K562 (cell line): ENCODE measurements around the gene MED29. TPM values are rescaled to one million over a fixed set of nuclear protein-coding genes. Genes with fewer than 3 reads are reported as not detected.
A peak's percentile ranks its signal among the peaks of the same experiment; 100 is the strongest.

Experiments used
- ATF4 ChIP-seq: fragments of 450-650 bp; formaldehyde crosslinking; IDR thresholded peaks from 2 replicates; pipeline ENCODE4 v1.4.0; 2022; ENCODE audit warnings: mild to moderate bottlenecking, moderate library complexity
- DPF2 ChIP-seq: fragments of 450-650 bp; IDR thresholded peaks from 2 replicates; pipeline ENCODE4 v1.6.1; 2016
- EP300 ChIP-seq: IDR thresholded peaks from 2 replicates; pipeline ENCODE4 v1.6.1; 2012; ENCODE audit warnings: low read length, improper control_type of control experiment
- FOXA3 ChIP-seq, 2 experiments: fragments of 450-650 bp in 1 of 2; sonication (generic) in 1 of 2; formaldehyde crosslinking; IDR thresholded peaks in 1 of 2; conservative IDR thresholded peaks in 1 of 2; 2 replicates each; pipeline versions ENCODE4 v1.4.0 to v1.8.0; 2020 to 2022; ENCODE audit warnings: mild to moderate bottlenecking in 2 of 2, missing genetic modification reagents in 1 of 2
- HMBOX1 ChIP-seq: sonication (generic); IDR thresholded peaks from 2 replicates; pipeline ENCODE4 v1.6.1; 2016
- NFE2 ChIP-seq: IDR thresholded peaks from 2 replicates; pipeline ENCODE4 v1.6.1; 2014; ENCODE audit warnings: antibody characterized with exemption, low read depth
- POLR2AphosphoS5 ChIP-seq: IDR thresholded peaks from 2 replicates; pipeline ENCODE4 v1.6.1; 2011; ENCODE audit warnings: mild to moderate bottlenecking, low read depth, low read length, moderate library complexity; ENCODE audit not compliant: control insufficient read depth, insufficient read depth
- polyA plus RNA-seq, 8 experiments: library from polyadenylated mRNA; depleted of rRNA in 4 of 8; stranded (reverse) in 5 of 8; unstranded in 3 of 8; fragments of >200 nt; fragmentation: Nextera tagmentation in 2 of 8; fragmentation: Illumina TruSeq in 1 of 8; extraction: Ambion mirVana in 2 of 8; extraction: Trizol in 1 of 8; gene quantifications; 2 replicates each; pipeline versions ENCODE4 v1.2.1 to v1.2.3, GENCODE V29; 2011 to 2014; ENCODE audit warnings: inconsistent platforms in 1 of 8, missing spikeins in 1 of 8
- total RNA-seq, 7 experiments: library from RNA; depleted of rRNA in 6 of 7; stranded (reverse); fragments of >200 nt in 6 of 7; fragmentation: Illumina TruSeq in 2 of 7; extraction: Trizol in 2 of 7; gene quantifications; 2 replicates each; pipeline versions ENCODE4 v1.2.1 to v1.2.3, GENCODE V29; 2011 to 2021; ENCODE audit warnings: low replicate concordance in 1 of 7

The MED29 gene
- total and polyA plus RNA-seq, 9 of the 15 experiments (the other 6 are each of a cell fraction or from before 2014, with no cell fraction given), result 1.8 to 22.6 (median 12.4) TPM

GRCh38 chr19:39401070-39401548 lies 9.9 kb downstream of the MED29 start (continued):
- TF ChIP-seq HMBOX1 (peak; percentile 62; the same call in 1 of the 2 replicates), EP300 (peak; percentile 42; the same call in 1 of the 2 replicates), FOXA3 (CRISPR knock-in tag; conservative IDR thresholded peaks at IDR 0.05 in 1 of 2, IDR thresholded peaks at IDR 0.05 in 1 of 2) (0 out of 4 replicates have a peak, but pooled peaks of 1 of the 2 experiments have one; percentile 43), NFE2 (peak; percentile 53; the same call in 1 of the 2 replicates), POLR2AphosphoS5 (no peak), ATF4 (CRISPR knock-in tag) (no peak), DPF2 (peak; percentile 86; the same call in 1 of the 2 replicates)
